GM12872 (cell line): ENCODE data around the gene NDST1.

ENCODE experiments used
- TF ChIP-seq, protein P1 (sequence below): IDR thresholded peaks from 3 replicates; pipeline ENCODE4 v1.5.1; 2011; ENCODE audit warnings: low read depth, mild to moderate bottlenecking, low read length, moderate library complexity; ENCODE audit not compliant: insufficient read depth

NDST1 gene

DNA sequence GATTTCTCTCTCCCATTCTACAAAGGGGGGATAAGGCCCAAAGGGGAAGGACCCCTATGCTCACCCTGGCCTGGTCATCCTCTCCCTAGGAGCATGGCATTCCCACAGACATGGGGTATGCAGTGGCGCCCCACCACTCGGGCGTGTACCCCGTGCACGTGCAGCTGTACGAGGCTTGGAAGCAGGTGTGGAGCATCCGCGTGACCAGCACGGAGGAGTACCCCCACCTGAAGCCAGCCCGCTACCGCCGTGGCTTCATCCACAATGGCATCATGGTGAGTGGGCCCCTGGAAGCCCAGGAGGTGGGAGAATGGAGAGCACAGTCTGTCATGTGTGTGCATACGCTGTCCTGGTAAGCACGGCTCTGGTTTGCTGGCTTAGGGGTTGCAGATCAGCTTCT is 27.7 kb downstream of the NDST1 start:
- TF ChIP-seq, protein P1, sequence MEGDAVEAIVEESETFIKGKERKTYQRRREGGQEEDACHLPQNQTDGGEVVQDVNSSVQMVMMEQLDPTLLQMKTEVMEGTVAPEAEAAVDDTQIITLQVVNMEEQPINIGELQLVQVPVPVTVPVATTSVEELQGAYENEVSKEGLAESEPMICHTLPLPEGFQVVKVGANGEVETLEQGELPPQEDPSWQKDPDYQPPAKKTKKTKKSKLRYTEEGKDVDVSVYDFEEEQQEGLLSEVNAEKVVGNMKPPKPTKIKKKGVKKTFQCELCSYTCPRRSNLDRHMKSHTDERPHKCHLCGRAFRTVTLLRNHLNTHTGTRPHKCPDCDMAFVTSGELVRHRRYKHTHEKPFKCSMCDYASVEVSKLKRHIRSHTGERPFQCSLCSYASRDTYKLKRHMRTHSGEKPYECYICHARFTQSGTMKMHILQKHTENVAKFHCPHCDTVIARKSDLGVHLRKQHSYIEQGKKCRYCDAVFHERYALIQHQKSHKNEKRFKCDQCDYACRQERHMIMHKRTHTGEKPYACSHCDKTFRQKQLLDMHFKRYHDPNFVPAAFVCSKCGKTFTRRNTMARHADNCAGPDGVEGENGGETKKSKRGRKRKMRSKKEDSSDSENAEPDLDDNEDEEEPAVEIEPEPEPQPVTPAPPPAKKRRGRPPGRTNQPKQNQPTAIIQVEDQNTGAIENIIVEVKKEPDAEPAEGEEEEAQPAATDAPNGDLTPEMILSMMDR, result no peak

DNA sequence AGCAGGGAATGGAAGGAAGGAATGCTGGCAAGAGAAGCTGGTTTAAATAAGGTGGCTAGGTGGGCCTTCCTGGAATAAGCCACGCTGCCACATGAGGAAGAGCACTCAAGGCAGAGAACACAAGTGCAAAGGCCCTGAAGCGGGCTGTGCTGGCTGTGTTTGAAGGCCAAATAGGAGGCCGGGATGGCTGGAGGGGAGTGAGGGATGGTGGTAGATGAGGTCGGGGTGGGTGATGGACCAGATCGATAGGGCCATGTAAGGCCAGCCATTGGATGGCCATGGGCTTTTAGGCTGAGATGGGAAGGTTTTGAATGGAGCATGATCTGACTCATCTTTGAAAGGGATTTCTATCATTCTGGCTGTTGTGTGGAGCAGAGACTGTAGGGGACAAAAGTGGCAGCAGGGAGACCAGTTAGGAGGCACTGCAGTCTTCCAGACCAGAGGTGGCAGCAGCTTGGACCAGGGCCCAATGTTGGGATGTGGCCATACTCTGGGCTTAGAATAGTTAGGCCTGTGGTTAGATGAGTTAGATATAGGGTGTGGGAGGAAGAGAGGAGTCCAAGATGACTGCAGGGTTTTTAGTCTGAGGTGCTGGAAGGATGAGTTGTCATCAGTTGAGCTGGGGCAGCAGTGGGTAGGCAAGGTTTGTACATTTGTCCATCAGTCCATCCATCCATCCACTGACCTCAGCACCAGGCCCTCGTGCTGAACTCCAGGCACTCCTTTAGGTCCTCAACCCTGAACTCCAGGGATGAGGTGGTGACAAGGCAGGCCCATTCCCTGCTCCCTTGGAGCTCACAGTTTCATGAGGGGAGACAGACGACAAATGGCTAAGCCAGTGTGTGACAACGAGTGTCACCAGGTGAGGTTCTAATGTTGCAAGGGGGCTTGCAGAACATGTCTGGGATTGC is 30.3 kb downstream of the NDST1 start:
- TF ChIP-seq, protein P1, result no peak

DNA sequence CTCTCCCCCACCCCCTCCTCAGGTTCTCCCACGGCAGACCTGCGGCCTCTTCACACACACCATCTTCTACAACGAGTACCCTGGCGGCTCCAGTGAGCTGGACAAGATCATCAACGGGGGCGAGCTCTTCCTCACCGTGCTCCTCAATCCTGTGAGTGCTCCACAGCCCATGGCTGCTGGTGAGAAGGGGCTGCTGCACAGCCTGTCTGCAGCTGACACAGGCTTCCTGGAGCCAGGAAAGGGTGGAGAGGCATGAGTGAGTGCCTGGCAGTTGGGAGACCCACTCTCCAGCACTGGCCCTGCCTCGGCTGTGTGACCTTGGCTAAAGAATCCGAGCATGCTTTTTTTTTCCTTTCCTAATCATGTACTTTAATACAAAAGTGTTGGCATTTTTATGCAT is 31.3 kb downstream of the NDST1 start:
- TF ChIP-seq, protein P1, result no peak

DNA sequence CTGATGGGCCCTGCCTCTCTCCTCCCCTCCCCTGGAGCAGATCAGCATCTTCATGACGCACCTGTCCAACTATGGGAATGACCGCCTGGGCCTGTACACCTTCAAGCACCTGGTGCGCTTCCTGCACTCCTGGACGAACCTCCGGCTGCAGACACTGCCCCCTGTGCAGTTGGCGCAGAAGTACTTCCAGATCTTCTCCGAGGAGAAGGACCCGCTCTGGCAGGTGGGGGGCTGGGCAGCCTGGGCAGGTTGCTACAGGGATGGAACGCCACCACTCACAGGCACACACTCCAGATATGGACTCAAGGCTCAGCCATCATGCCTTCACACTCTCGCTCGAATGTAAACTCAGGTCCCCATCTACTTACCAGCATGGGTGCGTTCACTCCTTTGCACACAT is 32.1 kb downstream of the NDST1 start:
- TF ChIP-seq, protein P1, result no peak

DNA sequence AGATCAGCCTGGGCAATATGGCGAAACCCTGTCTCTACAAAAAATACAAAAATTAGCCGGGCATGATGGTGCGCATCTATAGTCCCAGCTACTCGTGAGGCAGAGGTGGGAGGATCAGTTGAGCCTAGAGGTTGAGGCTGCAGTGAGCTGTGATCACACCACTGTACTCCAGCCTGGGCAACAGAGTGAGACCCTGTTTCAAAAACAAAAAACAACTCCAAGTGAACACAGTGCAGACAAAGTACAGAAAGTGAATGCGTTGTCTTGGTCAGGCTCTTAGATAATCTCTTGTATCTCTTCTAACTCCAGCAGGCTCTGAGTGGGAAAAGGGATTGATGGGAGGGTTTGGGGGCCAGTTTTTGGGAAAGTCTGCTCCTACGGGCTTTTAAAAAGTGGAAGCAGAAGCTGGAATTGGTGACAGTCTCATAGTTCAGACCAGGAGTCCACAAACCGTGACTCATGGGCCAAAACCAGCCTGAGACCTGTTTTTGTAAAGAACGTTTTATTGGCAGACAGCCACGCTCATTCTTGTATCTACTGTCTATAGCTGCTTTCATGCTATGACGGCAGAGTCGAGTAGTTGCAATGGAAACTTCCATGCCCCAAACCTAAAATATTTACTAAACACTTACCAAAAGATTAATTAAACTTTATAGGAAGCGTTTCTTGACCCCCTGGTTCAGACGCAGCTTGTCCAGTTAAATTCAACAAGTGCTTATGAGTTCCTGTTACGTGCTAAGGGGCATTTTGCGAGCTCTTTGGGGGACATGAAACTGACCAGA is 32.9 kb downstream of the NDST1 start:
- TF ChIP-seq, protein P1, result no peak

DNA sequence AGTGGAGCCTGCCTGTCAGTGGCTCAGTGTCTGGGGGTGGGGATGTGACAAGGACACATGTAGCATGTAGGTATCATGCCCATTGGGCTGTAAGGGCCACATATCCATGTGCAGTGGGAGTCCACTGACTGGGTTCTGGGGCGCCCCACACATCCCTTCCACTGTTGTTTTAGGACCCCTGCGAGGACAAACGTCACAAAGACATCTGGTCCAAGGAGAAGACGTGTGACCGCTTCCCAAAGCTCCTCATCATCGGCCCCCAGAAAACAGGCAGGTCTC is 33.4 kb downstream of the NDST1 start:
- TF ChIP-seq, protein P1, result no peak

DNA sequence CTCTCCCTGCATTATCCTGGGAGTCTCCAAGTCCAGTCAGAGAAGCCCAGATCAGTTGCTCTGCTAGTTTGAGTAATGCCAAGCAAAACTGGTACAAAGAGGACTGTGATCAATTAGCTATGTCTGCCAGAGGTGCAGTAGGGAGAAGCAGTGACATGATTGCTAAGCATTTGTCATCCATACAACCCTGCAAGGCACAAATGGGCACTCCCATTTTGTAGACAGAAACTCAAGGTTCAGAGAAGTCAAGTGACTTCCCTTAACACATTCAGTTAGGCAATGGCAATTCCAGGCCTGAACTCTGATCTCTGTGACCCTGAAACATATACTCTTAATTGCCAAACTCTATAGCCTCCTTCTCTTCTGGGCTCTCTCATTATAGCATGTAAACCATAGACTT is 34.0 kb downstream of the NDST1 start:
- TF ChIP-seq, protein P1, result no peak
